Measurements from ENCODE around the gene PPTC7. TPM values are rescaled to one million over a fixed set of nuclear protein-coding genes. Genes with fewer than 3 reads are reported as not detected.
A peak's percentile ranks its signal among the peaks of the same experiment; 100 is the strongest.

The PPTC7 gene
- total RNA-seq, 1 donor from 2014 or later, result 13.9 TPM

DNA sequence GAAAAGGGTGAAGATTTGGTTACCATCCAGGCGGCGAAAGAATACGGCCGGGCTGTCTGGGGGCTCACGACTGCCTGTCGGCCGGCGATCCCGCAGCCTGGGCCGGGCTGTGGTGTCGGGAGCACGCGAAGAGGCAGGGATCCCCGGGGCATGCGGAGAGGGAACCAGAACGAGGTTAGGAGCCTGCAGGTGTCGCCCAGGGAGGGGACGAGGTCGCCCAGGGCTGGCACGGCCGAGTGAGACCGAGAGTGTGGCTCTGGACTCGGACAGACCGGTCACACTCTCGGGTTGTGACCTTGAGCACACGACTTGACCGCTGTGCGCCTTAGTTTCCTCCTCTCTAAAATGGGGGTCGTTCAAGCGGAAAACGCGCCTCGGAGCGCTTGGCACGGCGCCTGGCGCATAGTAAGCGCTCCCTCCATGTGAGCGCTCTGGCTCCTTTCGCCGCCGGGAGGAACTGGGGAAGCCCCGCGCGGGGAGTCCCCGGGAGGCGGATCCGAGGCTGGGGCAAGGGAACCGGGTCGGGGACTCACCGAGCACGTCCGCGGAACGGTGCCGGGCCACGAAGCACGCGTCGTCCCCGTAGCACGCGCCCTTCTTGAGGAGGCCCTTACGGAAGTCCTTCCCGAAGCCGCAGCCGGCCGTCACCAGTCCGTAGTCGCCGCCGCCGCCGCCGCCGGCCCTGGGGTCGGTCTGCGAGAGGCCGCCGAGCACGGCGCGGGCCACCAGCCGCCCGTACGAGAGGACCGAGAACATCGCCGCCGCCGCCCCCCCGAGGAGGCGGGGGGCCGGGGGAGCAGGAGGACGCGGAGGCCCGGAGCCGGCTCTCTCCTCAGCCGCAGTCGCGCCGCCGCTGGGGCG is 612 bp downstream of the PPTC7 start:
- Mint-ChIP-seq H3K9me3 (ENCODE audit: low read depth) (no peaks in the 10 kb centered on the region), H3K36me3 (ENCODE audit: low read depth) (no peaks in the 10 kb centered on the region), H3K4me3 (ENCODE audit: unreplicated experiment) (peak overlapping the region; percentile 89), H3K4me1 (ENCODE audit: low read depth) (peaks cover 55% of the 10 kb centered on the region), H3K27ac (ENCODE audit: unreplicated experiment) (peak overlapping the region; percentile 88), H3K27me3 (ENCODE audit: low read depth) (no peaks in the 10 kb centered on the region)
- TF ChIP-seq, protein P1, sequence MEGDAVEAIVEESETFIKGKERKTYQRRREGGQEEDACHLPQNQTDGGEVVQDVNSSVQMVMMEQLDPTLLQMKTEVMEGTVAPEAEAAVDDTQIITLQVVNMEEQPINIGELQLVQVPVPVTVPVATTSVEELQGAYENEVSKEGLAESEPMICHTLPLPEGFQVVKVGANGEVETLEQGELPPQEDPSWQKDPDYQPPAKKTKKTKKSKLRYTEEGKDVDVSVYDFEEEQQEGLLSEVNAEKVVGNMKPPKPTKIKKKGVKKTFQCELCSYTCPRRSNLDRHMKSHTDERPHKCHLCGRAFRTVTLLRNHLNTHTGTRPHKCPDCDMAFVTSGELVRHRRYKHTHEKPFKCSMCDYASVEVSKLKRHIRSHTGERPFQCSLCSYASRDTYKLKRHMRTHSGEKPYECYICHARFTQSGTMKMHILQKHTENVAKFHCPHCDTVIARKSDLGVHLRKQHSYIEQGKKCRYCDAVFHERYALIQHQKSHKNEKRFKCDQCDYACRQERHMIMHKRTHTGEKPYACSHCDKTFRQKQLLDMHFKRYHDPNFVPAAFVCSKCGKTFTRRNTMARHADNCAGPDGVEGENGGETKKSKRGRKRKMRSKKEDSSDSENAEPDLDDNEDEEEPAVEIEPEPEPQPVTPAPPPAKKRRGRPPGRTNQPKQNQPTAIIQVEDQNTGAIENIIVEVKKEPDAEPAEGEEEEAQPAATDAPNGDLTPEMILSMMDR (IDR thresholded peaks at IDR 0.05), result no peak
- DNase-seq (ENCODE audit: low spot score), result peak; percentile 92

DNA sequence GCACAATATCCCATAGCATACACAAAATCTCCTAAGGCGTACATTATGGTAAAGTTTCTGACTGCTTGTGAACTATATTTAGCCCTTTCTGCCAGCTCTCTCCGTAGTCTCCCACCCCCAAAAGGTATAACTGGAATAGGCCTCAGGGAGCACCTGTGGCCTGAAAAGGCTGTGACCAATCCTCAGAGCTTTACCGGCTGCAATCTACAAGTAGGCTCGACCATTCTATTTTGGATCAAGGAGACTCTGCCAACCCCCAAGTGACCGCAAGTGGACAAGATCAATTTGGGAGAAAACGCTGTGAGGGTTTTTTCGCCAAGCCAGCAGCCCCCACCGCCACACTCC is 1.2 kb downstream of the PPTC7 start:
- TF ChIP-seq, protein P1 (IDR thresholded peaks at IDR 0.05), result no peak
- H3K27me3 Mint-ChIP-seq (ENCODE audit: low read depth), result no peaks in the 10 kb centered on the region
- no peak for DNase-seq (ENCODE audit: low spot score)
- peak overlapping the region; percentile 88 for H3K27ac Mint-ChIP-seq (ENCODE audit: unreplicated experiment)
- H3K36me3 Mint-ChIP-seq (ENCODE audit: low read depth), result no peaks in the 10 kb centered on the region
- H3K9me3 Mint-ChIP-seq (ENCODE audit: low read depth), result no peaks in the 10 kb centered on the region
- H3K4me1 Mint-ChIP-seq (ENCODE audit: low read depth), result peaks cover 58% of the 10 kb centered on the region
- H3K4me3 Mint-ChIP-seq (ENCODE audit: unreplicated experiment), result peak overlapping the region; percentile 89

DNA sequence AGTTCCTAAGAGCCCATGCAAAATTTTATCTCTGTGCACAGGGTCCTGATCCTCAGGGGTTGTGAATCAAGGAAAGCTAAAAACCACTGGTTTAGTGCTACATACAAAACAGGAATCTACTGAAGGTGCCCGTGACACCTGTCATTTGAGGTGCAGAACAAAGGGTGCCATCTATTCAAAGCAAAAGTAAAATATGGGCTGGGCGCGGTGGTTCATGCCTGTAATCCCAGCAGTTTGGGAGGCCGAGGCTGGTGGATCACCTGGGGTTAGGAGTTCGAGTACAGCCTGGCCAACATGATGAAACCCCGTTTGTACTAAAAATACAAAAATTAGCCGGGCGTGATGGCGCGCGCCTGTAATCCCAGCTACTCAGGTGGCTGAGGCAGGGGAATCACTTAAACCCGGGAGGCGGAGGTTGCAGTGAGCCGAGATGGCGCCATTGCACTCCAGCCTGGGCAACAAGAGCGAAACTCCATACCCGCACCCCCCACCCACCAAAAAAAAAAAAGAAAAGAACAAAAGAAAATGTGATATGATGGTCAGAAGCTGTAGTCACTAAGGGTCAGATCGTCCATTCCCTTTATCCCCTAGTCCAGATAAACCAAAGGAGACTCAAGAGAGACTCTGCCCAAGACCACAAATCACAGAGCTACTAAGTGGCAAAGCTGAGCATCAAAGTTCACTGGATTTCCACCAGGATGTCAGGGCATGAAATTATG is 3.4 kb downstream of the PPTC7 start:
- Mint-ChIP-seq H3K27ac (ENCODE audit: unreplicated experiment) (no peak overlapping the region), H3K36me3 (ENCODE audit: low read depth) (no peaks in the 10 kb centered on the region), H3K27me3 (ENCODE audit: low read depth) (no peaks in the 10 kb centered on the region), H3K4me1 (ENCODE audit: low read depth) (peaks cover 52% of the 10 kb centered on the region), H3K9me3 (ENCODE audit: low read depth) (no peaks in the 10 kb centered on the region), H3K4me3 (ENCODE audit: unreplicated experiment) (no peak overlapping the region)
- no peak for DNase-seq (ENCODE audit: low spot score)
- TF ChIP-seq, protein P1 (IDR thresholded peaks at IDR 0.05), result no peak

DNA sequence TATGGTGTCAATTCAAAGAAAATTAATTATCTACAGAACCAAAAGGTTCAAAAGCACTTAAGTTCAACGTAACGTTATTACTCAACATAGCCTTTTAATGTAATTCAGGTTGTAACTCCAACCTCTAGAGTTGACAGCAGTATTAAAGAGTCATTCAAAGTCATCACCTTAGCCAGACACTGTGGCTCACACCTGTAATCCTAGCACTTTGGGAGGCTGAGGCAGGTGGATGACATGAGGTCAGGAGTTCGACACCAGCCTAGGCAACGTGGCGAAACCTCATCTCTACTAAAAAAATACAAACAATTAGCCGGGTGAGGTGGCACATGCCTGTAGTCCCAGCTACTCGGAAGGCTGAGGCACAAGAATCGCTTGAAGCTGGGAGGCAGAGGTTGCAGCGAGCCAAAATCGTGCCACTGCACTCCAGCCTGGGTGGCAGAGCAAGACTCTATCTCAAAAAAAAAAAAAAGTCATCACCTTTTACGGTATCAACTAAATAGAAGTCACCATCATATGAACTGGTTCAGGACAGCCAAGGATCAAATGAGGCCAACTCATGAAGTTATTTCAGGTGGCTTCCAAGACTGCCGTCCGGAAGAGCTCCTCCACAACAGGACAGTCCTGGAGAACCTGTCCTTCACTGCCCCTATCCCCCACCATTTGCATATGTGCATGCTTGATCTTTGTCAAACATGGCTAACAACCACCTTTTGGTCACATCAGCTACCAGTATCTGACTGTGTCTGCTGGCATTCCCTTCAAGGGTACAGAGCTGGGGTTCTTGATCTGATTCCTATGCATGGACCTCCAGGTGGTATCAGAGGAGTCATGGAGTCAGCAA is 4.2 kb downstream of the PPTC7 start:
- Mint-ChIP-seq H3K4me1 (ENCODE audit: low read depth) (peaks cover 48% of the 10 kb centered on the region), H3K9me3 (ENCODE audit: low read depth) (no peaks in the 10 kb centered on the region), H3K27me3 (ENCODE audit: low read depth) (no peaks in the 10 kb centered on the region), H3K36me3 (ENCODE audit: low read depth) (no peaks in the 10 kb centered on the region), H3K4me3 (ENCODE audit: unreplicated experiment) (no peak overlapping the region), H3K27ac (ENCODE audit: unreplicated experiment) (peak overlapping the region; percentile 91)
- TF ChIP-seq, protein P1 (IDR thresholded peaks at IDR 0.05), result no peak
- DNase-seq (ENCODE audit: low spot score), result no peak

All from chondrocyte (in vitro differentiated cells).